ENCODE data around the gene ABCA1.
A peak's percentile ranks its signal among the peaks of the same experiment; 100 is the strongest.

The ABCA1 gene

DNA sequence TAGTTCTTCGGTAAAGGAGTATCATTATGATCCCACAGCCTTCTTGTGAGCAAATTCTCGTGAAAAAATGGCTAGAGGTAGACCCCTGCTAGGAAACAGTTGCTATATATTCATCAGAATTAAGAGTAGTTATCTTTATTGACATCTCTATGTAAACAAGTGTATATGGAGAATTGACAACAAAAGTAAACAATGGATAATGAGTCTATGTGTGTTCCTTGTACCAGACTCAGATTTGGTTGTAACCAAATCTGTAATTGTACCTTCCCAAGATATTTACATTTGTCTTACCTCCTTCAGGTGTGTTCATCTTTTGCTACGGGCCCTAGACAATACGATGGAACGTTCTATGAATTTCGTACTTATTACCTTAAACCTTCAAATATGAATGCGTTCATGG is 161.9 kb downstream of the ABCA1 start:
- DNase-seq (ENCODE audit: low read depth), result no peak

DNA sequence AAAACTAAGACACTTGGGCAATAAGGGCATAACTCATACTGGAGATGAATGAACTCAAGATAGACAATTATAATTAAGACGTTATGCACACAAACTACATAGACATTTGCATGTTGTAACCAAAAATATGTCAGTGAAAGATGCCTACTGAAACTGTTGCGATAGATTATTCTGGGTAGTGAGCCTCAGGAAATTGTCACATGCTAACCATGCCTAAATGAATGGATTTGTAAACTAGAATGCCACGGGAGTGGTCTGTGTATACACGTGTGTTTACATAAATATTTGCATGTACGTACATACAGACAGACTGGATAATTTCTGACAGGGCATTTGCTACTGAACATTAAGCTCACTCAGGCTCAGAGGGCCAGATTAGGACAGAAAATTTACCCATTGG is 162.8 kb downstream of the ABCA1 start:
- no peak for DNase-seq (ENCODE audit: low read depth)

DNA sequence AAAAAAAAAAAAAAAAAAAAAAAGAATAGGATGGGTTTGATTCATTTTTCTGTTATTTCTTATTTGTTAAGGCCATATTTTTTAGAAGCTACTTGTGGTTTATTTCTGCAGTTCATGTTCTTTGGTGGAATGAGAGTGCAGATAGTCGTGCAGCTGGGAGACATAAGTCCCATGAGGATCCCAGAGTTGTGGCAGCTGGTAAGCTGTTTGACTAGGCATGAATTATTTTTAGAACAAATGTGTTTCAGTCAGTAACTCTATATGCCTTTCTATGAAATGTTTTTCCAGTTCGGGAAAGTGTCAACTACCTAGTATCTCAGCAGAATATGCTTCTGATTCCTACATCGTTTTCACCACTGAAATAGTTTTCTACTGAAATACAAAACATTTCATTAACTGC is 169.0 kb downstream of the ABCA1 start:
- DNase-seq (ENCODE audit: low read depth), result no peak

GRCh38 chr9:104750185-104750767 is 177.7 kb downstream of the ABCA1 start:
- DNase-seq (ENCODE audit: low read depth), result no peak

DNA sequence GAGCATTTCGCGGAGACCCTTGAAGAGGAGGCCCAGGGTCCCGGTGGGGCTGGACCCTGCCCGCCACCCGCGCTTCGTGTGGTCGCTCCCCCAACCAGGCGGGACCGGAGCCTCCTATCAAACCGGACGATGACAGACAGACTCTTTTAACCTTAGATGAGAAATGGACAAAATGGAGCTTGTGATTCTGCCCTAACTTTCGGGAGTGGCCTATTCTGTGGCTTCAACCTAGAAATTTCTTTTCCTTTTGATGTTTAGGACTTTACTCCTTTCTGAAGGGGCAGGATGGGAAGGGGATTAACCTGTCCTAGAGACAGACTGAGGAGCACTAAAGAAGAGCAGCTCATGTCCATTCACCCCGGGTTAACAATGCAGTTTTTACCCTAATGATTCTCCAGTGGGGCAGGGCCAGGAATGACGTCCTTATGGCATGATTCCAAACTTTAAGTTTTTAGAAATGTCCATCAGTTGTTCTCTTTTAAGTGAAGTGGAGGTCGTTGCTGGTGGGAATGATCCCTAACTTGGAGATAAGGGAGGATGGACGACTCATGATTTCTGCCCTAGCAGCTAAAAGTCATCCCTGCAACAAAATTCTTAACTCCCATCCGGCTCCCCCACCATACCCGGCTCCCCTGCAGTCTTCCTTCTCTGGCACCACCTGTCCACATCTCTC is 179.5 kb downstream of the ABCA1 start:
- DNase-seq (ENCODE audit: low read depth), result peak; percentile 40

DNA sequence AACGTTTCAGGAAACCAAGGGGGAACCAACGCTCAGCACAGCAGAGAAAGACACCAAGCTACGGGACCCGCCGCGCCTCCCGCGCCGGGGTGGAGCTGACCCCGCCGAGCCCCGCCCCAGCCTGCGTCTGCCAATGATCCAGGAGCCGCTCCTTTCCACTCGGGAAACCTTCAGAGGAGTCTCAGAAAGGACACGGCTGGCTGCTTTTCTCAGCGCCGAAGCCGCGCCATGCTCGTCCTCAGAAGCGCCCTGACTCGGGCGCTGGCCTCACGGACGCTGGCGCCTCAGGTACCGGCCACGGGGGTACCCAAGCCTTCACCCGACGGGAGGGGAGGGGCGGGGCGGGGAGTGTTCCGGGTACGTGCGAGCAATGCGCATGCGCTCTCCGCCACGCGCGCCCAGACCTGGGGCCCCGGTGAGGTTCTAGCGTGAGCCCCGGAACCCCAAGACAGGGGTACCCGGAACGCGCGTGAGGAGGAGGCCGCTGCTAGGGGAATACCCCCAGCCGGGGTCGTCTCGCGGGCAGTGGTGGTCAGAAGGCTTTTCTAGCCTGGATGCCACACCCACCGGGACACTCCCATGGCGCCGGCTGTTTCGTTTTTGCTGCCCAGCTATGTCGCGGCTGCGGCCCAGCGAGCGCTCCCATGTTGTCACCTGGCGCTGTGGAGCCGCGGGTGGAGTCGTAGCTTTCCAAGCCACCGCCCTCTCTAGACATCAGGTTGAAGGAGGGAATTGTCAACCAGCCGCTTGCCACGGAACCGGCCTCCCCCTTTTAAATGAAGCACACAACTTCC is 180.2 kb downstream of the ABCA1 start, which contains the start of gene NIPSNAP3A:
NIPSNAP3A (plus strand) TSS at position 119 of the 794 bp plus-strand sequence; CDS start at position 229, 110 bp downstream.
- DNase-seq (ENCODE audit: low read depth), result peak; percentile 71

DNA sequence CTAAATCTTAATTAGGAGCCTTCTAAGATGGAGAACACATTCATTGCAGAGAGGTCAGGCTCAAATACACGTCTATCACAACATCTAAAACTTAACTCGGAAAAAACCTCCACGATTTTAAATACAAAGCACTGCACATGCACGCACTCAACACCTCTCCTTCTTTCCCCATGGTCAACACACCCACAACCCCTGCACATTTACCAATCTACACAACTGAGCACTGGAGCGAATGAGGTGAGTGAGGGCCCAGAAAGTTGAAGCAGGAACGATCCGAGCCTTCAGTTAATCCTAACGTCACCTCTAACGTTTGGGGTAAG is 180.8 kb downstream of the ABCA1 start:
- no peak for DNase-seq (ENCODE audit: low read depth)

DNA sequence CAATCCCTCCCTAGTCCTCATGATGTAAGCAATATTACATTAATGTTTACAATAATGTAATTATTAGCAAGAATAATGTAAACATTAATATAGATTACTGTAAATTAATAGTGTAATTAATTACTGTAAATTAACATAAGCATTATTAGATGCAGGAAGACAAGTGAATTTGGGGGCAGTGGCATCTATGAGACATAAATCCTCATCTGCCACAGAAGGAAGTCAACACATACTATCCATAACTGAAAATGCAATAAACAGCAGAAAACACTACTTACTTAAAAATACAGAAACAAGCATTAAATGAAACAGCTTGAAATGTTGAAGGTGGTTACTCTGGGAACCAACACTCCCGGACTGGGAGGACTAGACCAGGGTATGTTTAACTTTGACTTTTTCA is 181.2 kb downstream of the ABCA1 start:
- no peak for DNase-seq (ENCODE audit: low read depth)

GRCh38 chr9:104746285-104746684 is 181.7 kb downstream of the ABCA1 start:
- no peak for DNase-seq (ENCODE audit: low read depth)

GRCh38 chr9:104745852-104746251 is 182.1 kb downstream of the ABCA1 start:
- DNase-seq (ENCODE audit: low read depth), result no peak

DNA sequence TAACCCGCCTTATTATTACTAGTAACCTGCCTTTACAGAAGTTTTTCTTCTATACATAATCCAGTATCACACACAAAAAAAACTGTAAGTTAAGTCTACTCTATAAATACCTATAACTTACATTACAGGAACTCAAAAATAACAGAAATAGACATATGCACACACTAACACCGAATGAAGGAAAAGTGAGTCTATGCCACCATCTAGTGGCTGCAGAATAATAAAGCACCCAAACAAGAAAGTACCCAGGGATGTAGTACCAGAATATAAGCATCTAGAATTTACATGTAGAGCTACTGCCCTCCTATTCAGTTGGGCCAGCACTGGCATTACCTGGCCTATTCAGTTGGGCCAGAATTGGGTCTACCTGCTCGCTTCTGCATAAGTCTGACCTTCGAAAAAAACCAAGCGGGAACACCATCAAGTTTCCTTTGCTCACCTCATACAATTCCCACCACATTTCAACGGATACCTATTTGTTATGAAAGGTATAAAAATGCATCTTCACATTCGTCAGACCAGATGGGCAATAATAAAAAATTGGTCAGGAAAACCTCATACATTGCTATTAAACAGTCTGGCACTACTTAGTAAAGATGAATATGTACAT is 184.5 kb downstream of the ABCA1 start:
- peak; percentile 72 for DNase-seq (ENCODE audit: low read depth)

DNA sequence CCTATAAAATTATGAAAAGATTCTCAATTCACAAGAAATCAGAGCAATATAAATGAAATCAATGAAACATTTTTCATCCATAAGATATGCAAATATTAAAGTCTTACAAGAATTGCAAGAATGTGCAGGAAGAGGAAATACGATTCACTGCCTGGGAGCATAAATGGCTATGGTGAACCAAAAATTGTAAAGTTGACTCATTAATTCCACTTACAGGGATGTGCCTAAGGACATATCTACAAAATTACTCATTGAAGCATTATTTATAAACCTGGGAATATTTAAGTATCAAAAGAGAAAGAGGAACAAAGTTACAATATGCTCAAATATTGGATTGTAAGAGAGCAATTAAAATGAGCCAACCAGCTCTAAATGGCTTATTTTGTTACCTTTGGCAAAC is 187.3 kb downstream of the ABCA1 start:
- peak; percentile 85 for DNase-seq (ENCODE audit: low read depth)

DNA sequence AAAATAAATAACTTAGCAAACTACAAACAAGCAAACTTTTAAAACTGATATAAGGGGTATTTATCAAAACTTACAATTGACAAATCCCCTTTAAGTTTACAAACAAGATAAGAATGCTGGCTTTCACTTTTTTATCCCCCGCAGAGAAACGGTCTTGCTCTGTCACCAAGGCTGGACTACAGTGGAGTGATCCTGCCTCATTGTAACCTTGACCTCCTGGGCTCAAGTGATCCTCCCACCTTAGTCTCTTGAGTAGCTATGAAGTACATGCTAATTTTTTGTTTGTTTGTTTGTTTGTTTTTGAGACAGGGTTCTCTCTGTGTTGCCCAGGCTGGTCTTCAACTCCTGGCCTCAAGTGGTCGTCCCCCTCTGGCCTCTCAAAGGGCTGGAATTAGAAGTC is 189.5 kb downstream of the ABCA1 start:
- DNase-seq (ENCODE audit: low read depth), result no peak
